ENCODE measurements around the gene FBN2.

- TF ChIP-seq POLR2A (IDR thresholded peaks at IDR 0.05; ENCODE audit: low read length): no peak
- TF ChIP-seq GATA1 (IDR thresholded peaks at IDR 0.05; ENCODE audit: low read depth, low read length): no peak
Observed at GRCh38 chr5:128559300-128560297, 21.6 kb upstream of the FBN2 start.
